Measurements from ENCODE around the gene C1QTNF9B. TPM values are rescaled to one million over a fixed set of nuclear protein-coding genes. Genes with fewer than 3 reads are reported as not detected.
"Not testable (repeated sequence)": the region's sequence is repeated elsewhere in the genome, so short reads cannot be mapped to it uniquely, and the experiment has no call there.

Gene C1QTNF9B
- total RNA-seq, 1 donor from 2014 or later: not detected

- intact Hi-C loops (cut with micrococcal nuclease): not testable (repeated sequence)
These were observed 2.6 kb downstream of the C1QTNF9B start for GRCh38 chr13:23894746-23895145.

- intact Hi-C loops (cut with micrococcal nuclease): not testable (repeated sequence)
These were observed 3.5 kb downstream of the C1QTNF9B start for GRCh38 chr13:23893791-23894190.

GRCh38 chr13:23889615-23890607 is 7.4 kb downstream of the C1QTNF9B start:
- intact Hi-C loops (cut with micrococcal nuclease): loop anchor here (1.0 kb wide), 3 partner anchors 311 to 515 kb away; no protein-coding TSS in a partner anchor

- intact Hi-C loops (cut with micrococcal nuclease): loop anchor here (1.0 kb wide), 3 partner anchors 310 to 514 kb away; no protein-coding TSS in a partner anchor
These were observed 8.4 kb downstream of the C1QTNF9B start, which contains the start of gene MIPEP for GRCh38 chr13:23888658-23889614. Gene MIPEP (minus strand): TSS chr13:23889400. CDS start chr13:23889320, 80 bp downstream.

GRCh38 chr13:23884361-23884760 is 12.9 kb downstream of the C1QTNF9B start:
- intact Hi-C loops (cut with micrococcal nuclease): not testable (repeated sequence)

- intact Hi-C loops (cut with micrococcal nuclease): no loop called here
These were observed 14.0 kb downstream of the C1QTNF9B start for GRCh38 chr13:23883255-23883654.

- intact Hi-C loops (cut with micrococcal nuclease): not testable (repeated sequence)
These were observed 15.9 kb downstream of the C1QTNF9B start for GRCh38 chr13:23881402-23881800.

- intact Hi-C loops (cut with micrococcal nuclease): not testable (repeated sequence)
These were observed 16.6 kb downstream of the C1QTNF9B start for GRCh38 chr13:23880493-23881401.

GRCh38 chr13:23877286-23877685 is 20.0 kb downstream of the C1QTNF9B start:
- intact Hi-C loops (cut with micrococcal nuclease): no loop called here

- intact Hi-C loops (cut with micrococcal nuclease): loop anchor here (1.0 kb wide), 1 partner anchor 23 kb away; no protein-coding TSS in a partner anchor
These were observed 21.0 kb downstream of the C1QTNF9B start for GRCh38 chr13:23876265-23876664.

GRCh38 chr13:23871616-23872220 is 25.6 kb downstream of the C1QTNF9B start:
- intact Hi-C loops (cut with micrococcal nuclease): no loop called here

- intact Hi-C loops (cut with micrococcal nuclease): no loop called here
These were observed 26.8 kb downstream of the C1QTNF9B start for GRCh38 chr13:23870356-23871140.

GRCh38 chr13:23868521-23868920 is 28.8 kb downstream of the C1QTNF9B start:
- intact Hi-C loops (cut with micrococcal nuclease): no loop called here

GRCh38 chr13:23867027-23867491 is 30.2 kb downstream of the C1QTNF9B start:
- intact Hi-C loops (cut with micrococcal nuclease): no loop called here

- intact Hi-C loops (cut with micrococcal nuclease): no loop called here
These were observed 30.8 kb downstream of the C1QTNF9B start for GRCh38 chr13:23866420-23867026.

GRCh38 chr13:23865906-23866305 is 31.4 kb downstream of the C1QTNF9B start:
- intact Hi-C loops (cut with micrococcal nuclease): no loop called here

GRCh38 chr13:23865026-23865425 is 32.3 kb downstream of the C1QTNF9B start:
- intact Hi-C loops (cut with micrococcal nuclease): no loop called here

- intact Hi-C loops (cut with micrococcal nuclease): no loop called here
These were observed 36.0 kb downstream of the C1QTNF9B start for GRCh38 chr13:23861310-23861709.
